Lower leg skin (tissue), 3 donors: ENCODE measurements around the gene MRPL36.

Experiments used
- CTCF ChIP-seq, 3 donors: fragments of 450-650 bp; IDR thresholded peaks; one replicate each; pipeline ENCODE4 v1.5.1; 2016; ENCODE audit warnings: antibody characterized with exemption in 3 of 3, mild to moderate bottlenecking in 3 of 3, moderate library complexity in 2 of 3
- POLR2A ChIP-seq, 2 donors: fragments of 450-650 bp; IDR thresholded peaks; one replicate each; pipeline ENCODE4 v1.6.1; 2016 to 2017; ENCODE audit warnings: antibody characterized with exemption in 2 of 2, mild to moderate bottlenecking in 1 of 2, moderate library complexity in 1 of 2

GRCh38 chr5:1820926-1821325 is 21.3 kb upstream of the MRPL36 start:
- TF ChIP-seq CTCF (IDR thresholded peaks at IDR 0.05) (no peak), POLR2A (IDR thresholded peaks at IDR 0.05) (no peak)
